Naive thymus-derived CD4-positive, alpha-beta T cell (primary cell): Measurements from ENCODE around the gene ARHGAP42. TPM values are rescaled to one million over a fixed set of nuclear protein-coding genes. Genes with fewer than 3 reads are reported as not detected.

ENCODE experiments used
- ATAC-seq: fragments of 150-1000 bp; cut with Tn5 transposase; 2 replicates; pipeline ENCODE4 v1.10.0; 2021; ENCODE audit warnings: mild to moderate bottlenecking, moderate library complexity
- CTCF ChIA-PET: fragments of 350-600 bp; sonication (Branson Sonifier 250); formaldehyde crosslinking; loops from one replicate; lab custom pipeline; 2021; ENCODE audit warnings: antibody characterized with exemption; lab: Charles Lee
- POLR2A ChIA-PET: fragments of 350-600 bp; sonication (Branson Sonifier 250); formaldehyde crosslinking; loops from one replicate; lab custom pipeline; 2021; ENCODE audit warnings: antibody characterized with exemption, inconsistent platforms; lab: Charles Lee
- DNase-seq, 9 donors: peaks; one replicate each; pipeline versions ENCODE4 v3.0.0 to v3.0.0-alpha.2; 2020 to 2022; ENCODE audit warnings: mixed read lengths in 1 of 9
- H3K27ac ChIP-seq: one replicate; pipeline ENCODE4 v1.7.0; 2013; ENCODE audit warnings: mild to moderate bottlenecking, low read depth, low read length, moderate library complexity
- H3K27me3 ChIP-seq, 2 donors: one replicate each; pipeline ENCODE4 v1.7.0; 2013; ENCODE audit warnings: low read length in 2 of 2, mild to moderate bottlenecking in 2 of 2, moderate library complexity in 2 of 2; ENCODE audit not compliant: control insufficient read depth in 2 of 2, insufficient read depth in 2 of 2
- H3K36me3 ChIP-seq, 3 experiments: 1 replicate in 2 of 3; 2 replicates in 1 of 3; pipeline ENCODE4 v1.7.0; 2013; ENCODE audit warnings: low read length in 3 of 3, mild to moderate bottlenecking in 3 of 3, moderate library complexity in 1 of 3; ENCODE audit not compliant: insufficient read depth in 3 of 3, control insufficient read depth in 2 of 3
- H3K4me1 ChIP-seq, 2 donors: one replicate each; pipeline ENCODE4 v1.7.0; 2013; ENCODE audit warnings: low read length in 2 of 2, mild to moderate bottlenecking in 2 of 2, moderate library complexity in 1 of 2; ENCODE audit not compliant: control insufficient read depth in 2 of 2, insufficient read depth in 2 of 2
- H3K4me3 ChIP-seq: 2 replicates; pipeline ENCODE4 v1.7.0; 2013; ENCODE audit warnings: mild to moderate bottlenecking, low read length
- H3K9me3 ChIP-seq, 3 experiments: 1 replicate in 2 of 3; 2 replicates in 1 of 3; pipeline ENCODE4 v1.7.0; 2013; ENCODE audit warnings: low read length in 3 of 3; ENCODE audit not compliant: control insufficient read depth in 2 of 3
- H3K27ac Mint-ChIP-seq, 9 donors: one replicate each; pipeline ENCODE4 v1.8.0; 2020 to 2022; ENCODE audit warnings: mixed read lengths in 9 of 9, mild to moderate bottlenecking in 8 of 9, moderate library complexity in 5 of 9, inconsistent platforms in 2 of 9
- H3K27me3 Mint-ChIP-seq, 5 donors: one replicate each; pipeline ENCODE4 v1.8.0; 2021 to 2022; ENCODE audit warnings: mixed read lengths in 5 of 5, mild to moderate bottlenecking in 1 of 5
- H3K36me3 Mint-ChIP-seq, 5 donors: one replicate each; pipeline ENCODE4 v1.8.0; 2020 to 2022; ENCODE audit warnings: mixed read lengths in 5 of 5, mild to moderate bottlenecking in 3 of 5, inconsistent platforms in 1 of 5
- H3K4me1 Mint-ChIP-seq, 7 donors: one replicate each; pipeline ENCODE4 v1.8.0; 2020 to 2022; ENCODE audit warnings: mixed read lengths in 7 of 7, mild to moderate bottlenecking in 3 of 7, inconsistent platforms in 1 of 7
- H3K4me3 Mint-ChIP-seq, 10 donors: one replicate each; pipeline ENCODE4 v1.8.0; 2020 to 2022; ENCODE audit warnings: mild to moderate bottlenecking in 10 of 10, mixed read lengths in 10 of 10, moderate library complexity in 6 of 10, inconsistent platforms in 2 of 10
- H3K9me3 Mint-ChIP-seq, 11 donors: one replicate each; pipeline ENCODE4 v1.8.0; 2020 to 2022; ENCODE audit warnings: mixed read lengths in 11 of 11, mild to moderate bottlenecking in 4 of 11, inconsistent platforms in 1 of 11, moderate library complexity in 1 of 11
- intact Hi-C, 2 donors: fragments of 100-400 bp; cut with micrococcal nuclease; formaldehyde crosslinking; loops; one replicate each; pipeline ENCODE4 v1.15.1; 2023
- polyA plus RNA-seq, 2 donors: library from polyadenylated mRNA; unstranded; fragments of 300-500 nt; fragmentation: Illumina TruSeq; gene quantifications; one replicate each; pipeline ENCODE4 v1.2.3, GENCODE V29; 2021
- total RNA-seq, 6 experiments: library from RNA in 5 of 6; stranded (reverse) in 5 of 6; gene quantifications; 1 replicate in 5 of 6; 2 replicates in 1 of 6; pipeline ENCODE4 v1.2.3 and lab custom pipeline; 2021 to 2026

The ARHGAP42 gene, protein sequence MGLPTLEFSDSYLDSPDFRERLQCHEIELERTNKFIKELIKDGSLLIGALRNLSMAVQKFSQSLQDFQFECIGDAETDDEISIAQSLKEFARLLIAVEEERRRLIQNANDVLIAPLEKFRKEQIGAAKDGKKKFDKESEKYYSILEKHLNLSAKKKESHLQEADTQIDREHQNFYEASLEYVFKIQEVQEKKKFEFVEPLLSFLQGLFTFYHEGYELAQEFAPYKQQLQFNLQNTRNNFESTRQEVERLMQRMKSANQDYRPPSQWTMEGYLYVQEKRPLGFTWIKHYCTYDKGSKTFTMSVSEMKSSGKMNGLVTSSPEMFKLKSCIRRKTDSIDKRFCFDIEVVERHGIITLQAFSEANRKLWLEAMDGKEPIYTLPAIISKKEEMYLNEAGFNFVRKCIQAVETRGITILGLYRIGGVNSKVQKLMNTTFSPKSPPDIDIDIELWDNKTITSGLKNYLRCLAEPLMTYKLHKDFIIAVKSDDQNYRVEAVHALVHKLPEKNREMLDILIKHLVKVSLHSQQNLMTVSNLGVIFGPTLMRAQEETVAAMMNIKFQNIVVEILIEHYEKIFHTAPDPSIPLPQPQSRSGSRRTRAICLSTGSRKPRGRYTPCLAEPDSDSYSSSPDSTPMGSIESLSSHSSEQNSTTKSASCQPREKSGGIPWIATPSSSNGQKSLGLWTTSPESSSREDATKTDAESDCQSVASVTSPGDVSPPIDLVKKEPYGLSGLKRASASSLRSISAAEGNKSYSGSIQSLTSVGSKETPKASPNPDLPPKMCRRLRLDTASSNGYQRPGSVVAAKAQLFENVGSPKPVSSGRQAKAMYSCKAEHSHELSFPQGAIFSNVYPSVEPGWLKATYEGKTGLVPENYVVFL
- under 1 TPM in 3 of 5 experiments, not detected in 2; 0.05 to 0.66 (median 0.21) TPM for total RNA-seq
- polyA plus RNA-seq, result not detected
- not detected for total RNA-seq (lab: John Stamatoyannopoulos, UW)

DNA sequence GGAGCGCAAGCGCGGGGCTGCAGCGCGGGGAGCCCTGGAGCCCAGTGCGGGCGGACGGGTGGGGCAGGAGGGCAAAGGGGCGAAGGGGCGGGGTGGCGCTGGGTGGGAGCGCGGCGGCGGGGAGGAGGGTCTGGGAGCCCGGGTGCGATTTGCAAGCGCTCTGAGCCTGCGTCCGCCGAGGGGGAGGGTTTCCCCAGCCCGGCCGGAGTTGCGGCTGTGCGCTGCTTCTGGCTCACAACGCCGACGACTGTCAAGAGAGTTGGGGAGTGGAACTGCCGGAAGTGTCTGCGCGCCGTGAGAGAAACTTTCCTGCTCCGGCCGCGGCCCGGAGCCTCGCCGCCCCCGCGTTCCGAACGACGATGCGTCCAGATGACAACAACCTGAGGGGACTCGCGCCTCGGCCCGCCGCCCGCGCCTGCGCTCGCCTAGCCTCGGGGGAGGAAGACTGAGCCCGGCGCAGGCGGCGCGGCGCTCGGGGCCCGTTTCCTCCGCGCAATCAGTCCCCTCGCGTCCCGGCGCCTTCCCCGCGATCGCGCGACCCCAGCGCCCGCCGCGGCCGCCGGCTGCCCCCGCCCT lies at the start of gene ARHGAP42:
ARHGAP42 (plus strand) TSS at position 235 of the 576 bp plus-strand sequence. CDS start 391 bp downstream, outside the sequence.
- H3K4me3 Mint-ChIP-seq, result peak within 1 kb of the TSS; percentile 73 to 90 (median 84)
- ChIA-PET CTCF (no interaction called here), POLR2A (no interaction called here)
- DNase-seq (peak in 4 of 9 donors; percentile 3 to 41 (median 7)), ATAC-seq (peak; percentile 56)
- Histone ChIP-seq H3K9me3 (no peaks in the 10 kb centered on the region), H3K36me3 (no peaks in the 10 kb centered on the region), H3K27me3 (no peaks in the 10 kb centered on the region), H3K4me3 (no peak within 1 kb of the TSS), H3K4me1 (no peaks in the 10 kb centered on the region), H3K27ac (no peak within 1 kb of the TSS)
- peaks cover 24 to 39% (median 35%) of the 10 kb centered on the region in 5 donors for H3K27me3 Mint-ChIP-seq
- intact Hi-C loops, result no loop called here
- H3K4me1 Mint-ChIP-seq, result peaks cover 5 to 27% (median 12%) of the 10 kb centered on the region in 7 donors
- H3K9me3 Mint-ChIP-seq, result peaks cover 0 to 10% (median 0%) of the 10 kb centered on the region in 11 donors
- no peaks in the 10 kb centered on the region for H3K36me3 Mint-ChIP-seq
- H3K27ac Mint-ChIP-seq, result no peak within 1 kb of the TSS

DNA sequence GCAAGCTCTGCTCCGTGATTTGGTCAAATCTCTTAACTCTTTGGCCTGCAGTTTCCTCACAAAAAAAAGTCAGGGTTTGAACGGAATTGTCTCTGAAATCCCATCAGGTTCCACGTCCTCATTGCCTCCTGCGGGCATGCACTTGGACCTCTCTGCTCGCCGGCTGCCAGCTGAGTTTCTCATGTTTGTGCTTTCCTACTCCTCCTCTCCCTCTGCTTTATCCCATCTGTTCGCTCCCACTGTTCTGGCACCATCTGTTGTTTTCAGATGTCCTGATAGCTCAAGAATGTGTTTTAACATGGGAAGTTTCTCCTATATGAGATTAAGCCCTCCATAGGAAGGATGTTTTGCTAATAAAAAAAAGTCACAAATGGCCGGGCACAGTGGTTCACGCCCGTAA lies 49.4 kb upstream of the ARHGAP42 start:
- H3K27me3 Mint-ChIP-seq, result no peaks in the 10 kb centered on the region
- Histone ChIP-seq H3K4me1 (no peaks in the 10 kb centered on the region), H3K27me3 (no peaks in the 10 kb centered on the region), H3K9me3 (no peaks in the 10 kb centered on the region), H3K27ac (no peak overlapping the region), H3K4me3 (no peak overlapping the region), H3K36me3 (no peaks in the 10 kb centered on the region)
- ChIA-PET POLR2A (no interaction called here), CTCF (no interaction called here)
- intact Hi-C loops, result no loop called here
- no peaks in the 10 kb centered on the region for H3K36me3 Mint-ChIP-seq
- peaks cover 0 to 13% (median 5%) of the 10 kb centered on the region in 11 donors for H3K9me3 Mint-ChIP-seq
- ATAC-seq, result no peak
- DNase-seq, result no peak
- H3K4me3 Mint-ChIP-seq, result no peak overlapping the region
- no peak overlapping the region for H3K27ac Mint-ChIP-seq
- H3K4me1 Mint-ChIP-seq, result no peaks in the 10 kb centered on the region

DNA sequence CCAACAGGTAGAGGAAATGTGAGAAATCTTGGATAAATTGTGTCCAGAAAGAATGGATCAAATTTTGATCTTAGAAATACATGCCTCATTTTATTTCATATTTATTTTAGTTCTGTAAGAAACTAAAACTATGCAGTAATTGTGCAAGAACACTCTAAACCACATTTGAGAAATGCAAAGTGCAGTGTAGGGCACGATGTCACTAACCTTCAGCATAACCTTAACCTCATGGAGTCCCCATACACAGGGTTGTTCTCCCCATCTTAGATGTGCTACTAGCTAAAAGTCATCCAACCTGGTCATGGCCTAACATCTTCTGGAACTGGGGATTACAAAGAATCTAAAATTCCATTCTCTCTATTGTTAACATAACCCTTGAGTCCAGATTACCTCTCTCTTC lies 48.4 kb upstream of the ARHGAP42 start:
- no peak overlapping the region for H3K27ac Mint-ChIP-seq
- no peaks in the 10 kb centered on the region for H3K27me3 Mint-ChIP-seq
- H3K4me3 Mint-ChIP-seq, result no peak overlapping the region
- intact Hi-C loops, result no loop called here
- ATAC-seq, result no peak
- DNase-seq, result no peak
- POLR2A ChIA-PET, result no interaction called here
- no peak overlapping the region for H3K27ac ChIP-seq
- H3K4me1 ChIP-seq, result no peaks in the 10 kb centered on the region
- H3K36me3 Mint-ChIP-seq, result no peaks in the 10 kb centered on the region
- H3K36me3 ChIP-seq, result no peaks in the 10 kb centered on the region
- no peaks in the 10 kb centered on the region for H3K27me3 ChIP-seq
- H3K9me3 ChIP-seq, result no peaks in the 10 kb centered on the region
- no peaks in the 10 kb centered on the region for H3K4me1 Mint-ChIP-seq
- CTCF ChIA-PET, result no interaction called here
- H3K4me3 ChIP-seq, result no peak overlapping the region
- peaks cover 0 to 11% (median 3%) of the 10 kb centered on the region in 11 donors for H3K9me3 Mint-ChIP-seq

DNA sequence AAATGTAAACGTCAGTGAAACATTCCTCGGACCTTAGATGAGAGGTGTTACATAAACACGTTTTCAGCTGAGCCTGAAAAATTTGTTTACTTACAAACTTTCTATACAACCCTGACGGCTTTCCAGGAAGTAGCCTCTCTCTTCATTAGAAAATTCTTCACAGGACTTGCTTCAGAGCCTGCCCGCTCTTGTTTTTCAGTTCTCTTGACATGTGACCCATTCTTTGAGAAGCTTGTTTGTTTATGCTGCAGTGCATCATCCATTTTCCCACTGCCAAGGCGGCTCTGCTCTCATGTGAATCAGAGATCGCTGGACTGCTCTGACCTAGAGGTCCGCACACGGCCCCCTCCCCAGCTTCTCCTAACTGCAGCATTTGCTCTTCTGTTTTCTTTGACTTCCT lies 47.9 kb upstream of the ARHGAP42 start:
- Histone ChIP-seq H3K9me3 (no peaks in the 10 kb centered on the region), H3K27ac (no peak overlapping the region), H3K27me3 (no peaks in the 10 kb centered on the region), H3K4me1 (no peaks in the 10 kb centered on the region), H3K36me3 (no peaks in the 10 kb centered on the region), H3K4me3 (no peak overlapping the region)
- peaks cover 0 to 11% (median 3%) of the 10 kb centered on the region in 11 donors for H3K9me3 Mint-ChIP-seq
- no peak overlapping the region for H3K27ac Mint-ChIP-seq
- ATAC-seq (no peak), DNase-seq (no peak)
- CTCF ChIA-PET, result no interaction called here
- H3K4me1 Mint-ChIP-seq, result no peaks in the 10 kb centered on the region
- no peaks in the 10 kb centered on the region for H3K27me3 Mint-ChIP-seq
- POLR2A ChIA-PET, result no interaction called here
- intact Hi-C loops, result no loop called here
- no peak overlapping the region for H3K4me3 Mint-ChIP-seq
- no peaks in the 10 kb centered on the region for H3K36me3 Mint-ChIP-seq

DNA sequence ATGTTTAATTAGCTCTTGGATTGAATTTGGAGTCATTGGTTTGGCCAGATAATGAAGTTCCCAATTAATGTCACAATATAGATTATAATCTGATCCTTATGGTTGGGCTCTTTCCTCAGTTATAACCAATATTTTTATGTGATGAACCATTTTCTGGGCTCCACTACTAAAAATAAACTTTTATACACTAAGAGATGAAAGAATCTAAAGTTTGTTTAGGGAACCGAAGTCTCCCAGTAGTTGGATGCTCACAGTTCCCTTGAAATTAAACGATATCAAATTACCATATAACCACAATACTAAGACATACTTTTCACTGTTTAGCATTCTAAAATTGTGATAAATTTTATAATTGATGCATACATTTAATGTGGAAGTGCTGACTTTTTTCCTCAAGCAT lies 47.0 kb upstream of the ARHGAP42 start:
- no peak for DNase-seq
- intact Hi-C loops, result no loop called here
- Histone ChIP-seq H3K36me3 (no peaks in the 10 kb centered on the region), H3K4me3 (no peak overlapping the region), H3K4me1 (no peaks in the 10 kb centered on the region), H3K9me3 (no peaks in the 10 kb centered on the region), H3K27ac (no peak overlapping the region), H3K27me3 (no peaks in the 10 kb centered on the region)
- H3K27ac Mint-ChIP-seq, result no peak overlapping the region
- CTCF ChIA-PET, result no interaction called here
- H3K9me3 Mint-ChIP-seq, result peaks cover 0 to 15% (median 4%) of the 10 kb centered on the region in 11 donors
- no peak overlapping the region for H3K4me3 Mint-ChIP-seq
- no peaks in the 10 kb centered on the region for H3K27me3 Mint-ChIP-seq
- H3K36me3 Mint-ChIP-seq, result no peaks in the 10 kb centered on the region
- no peaks in the 10 kb centered on the region for H3K4me1 Mint-ChIP-seq
- no peak for ATAC-seq
- POLR2A ChIA-PET, result no interaction called here

DNA sequence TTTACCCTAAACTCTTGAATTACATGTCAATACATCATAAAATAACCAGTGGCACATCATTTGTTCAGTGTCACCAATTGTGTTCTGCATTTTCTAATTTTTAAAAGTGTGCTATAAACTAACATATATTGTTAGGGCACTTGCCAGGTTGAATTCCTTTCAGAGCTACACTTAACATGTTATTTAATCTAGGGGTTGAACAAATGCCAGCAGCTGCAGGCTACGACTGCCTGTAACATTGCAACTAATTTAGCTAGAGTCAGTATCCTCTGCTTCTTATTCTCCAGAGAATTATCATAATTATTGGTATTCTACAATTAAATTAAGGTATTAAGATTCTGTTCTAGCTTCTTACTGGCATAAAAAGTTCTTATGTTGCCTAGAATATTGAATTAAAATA lies 46.4 kb upstream of the ARHGAP42 start:
- no peaks in the 10 kb centered on the region for H3K36me3 ChIP-seq
- no peak overlapping the region for H3K4me3 ChIP-seq
- no peak overlapping the region for H3K27ac Mint-ChIP-seq
- CTCF ChIA-PET, result no interaction called here
- H3K27me3 Mint-ChIP-seq, result no peaks in the 10 kb centered on the region
- intact Hi-C loops, result no loop called here
- no peaks in the 10 kb centered on the region for H3K9me3 ChIP-seq
- H3K27ac ChIP-seq, result no peak overlapping the region
- peaks cover 0 to 17% (median 3%) of the 10 kb centered on the region in 11 donors for H3K9me3 Mint-ChIP-seq
- H3K36me3 Mint-ChIP-seq, result no peaks in the 10 kb centered on the region
- DNase-seq (no peak), ATAC-seq (no peak)
- H3K4me1 Mint-ChIP-seq, result no peaks in the 10 kb centered on the region
- H3K4me1 ChIP-seq, result no peaks in the 10 kb centered on the region
- no peaks in the 10 kb centered on the region for H3K27me3 ChIP-seq
- H3K4me3 Mint-ChIP-seq, result no peak overlapping the region
- POLR2A ChIA-PET, result no interaction called here
